Measurements from ENCODE around the gene CLEC4F. TPM values are rescaled to one million over a fixed set of nuclear protein-coding genes. Genes with fewer than 3 reads are reported as not detected.

The CLEC4F gene
- total RNA-seq, 1 donor from 2014 or later: not detected

DNA sequence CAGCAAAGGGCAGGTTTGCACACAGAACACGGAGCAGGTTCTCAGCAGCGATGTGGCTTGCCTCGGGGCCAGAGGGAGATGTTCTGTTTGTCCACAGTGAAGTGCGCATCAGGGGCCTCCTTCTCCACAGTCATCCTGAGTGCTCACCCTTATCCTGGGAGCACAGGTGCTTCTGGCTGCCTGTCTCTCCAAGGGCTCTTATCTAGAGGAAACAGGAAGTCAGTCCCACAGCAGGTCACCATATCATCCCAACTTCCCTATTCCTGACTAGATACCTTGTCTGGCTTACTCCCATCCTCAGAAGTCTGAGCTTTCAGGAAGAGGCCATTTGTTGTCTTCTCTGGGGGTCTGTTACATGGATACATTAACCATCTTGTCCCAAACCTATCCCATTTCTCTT, 15.2 kb upstream of the CLEC4F start, which contains the start of gene CD207:
CD207 (minus strand) TSS at position 174 of the 400 bp plus-strand sequence; CDS start at position 134, 40 bp downstream.
- Histone ChIP-seq H3K27me3 (no peaks in the 10 kb centered on the region), H3K36me3 (no peaks in the 10 kb centered on the region), H3K27ac (no peak within 1 kb of the TSS), H3K4me3 (no peak within 1 kb of the TSS), H3K9me3 (no peaks in the 10 kb centered on the region), H3K4me1 (no peaks in the 10 kb centered on the region)
- DNase-seq (ENCODE audit: low spot score in 2 of 2): no peak
- TF ChIP-seq, protein P1, sequence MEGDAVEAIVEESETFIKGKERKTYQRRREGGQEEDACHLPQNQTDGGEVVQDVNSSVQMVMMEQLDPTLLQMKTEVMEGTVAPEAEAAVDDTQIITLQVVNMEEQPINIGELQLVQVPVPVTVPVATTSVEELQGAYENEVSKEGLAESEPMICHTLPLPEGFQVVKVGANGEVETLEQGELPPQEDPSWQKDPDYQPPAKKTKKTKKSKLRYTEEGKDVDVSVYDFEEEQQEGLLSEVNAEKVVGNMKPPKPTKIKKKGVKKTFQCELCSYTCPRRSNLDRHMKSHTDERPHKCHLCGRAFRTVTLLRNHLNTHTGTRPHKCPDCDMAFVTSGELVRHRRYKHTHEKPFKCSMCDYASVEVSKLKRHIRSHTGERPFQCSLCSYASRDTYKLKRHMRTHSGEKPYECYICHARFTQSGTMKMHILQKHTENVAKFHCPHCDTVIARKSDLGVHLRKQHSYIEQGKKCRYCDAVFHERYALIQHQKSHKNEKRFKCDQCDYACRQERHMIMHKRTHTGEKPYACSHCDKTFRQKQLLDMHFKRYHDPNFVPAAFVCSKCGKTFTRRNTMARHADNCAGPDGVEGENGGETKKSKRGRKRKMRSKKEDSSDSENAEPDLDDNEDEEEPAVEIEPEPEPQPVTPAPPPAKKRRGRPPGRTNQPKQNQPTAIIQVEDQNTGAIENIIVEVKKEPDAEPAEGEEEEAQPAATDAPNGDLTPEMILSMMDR (IDR thresholded peaks at IDR 0.05): no peak
- intact Hi-C loops (cut with DNase I): no loop called here

GRCh38 chr2:70834881-70835280, 14.5 kb upstream of the CLEC4F start:
- Histone ChIP-seq H3K4me3 (no peak overlapping the region), H3K4me1 (no peaks in the 10 kb centered on the region), H3K9me3 (no peaks in the 10 kb centered on the region), H3K27me3 (no peaks in the 10 kb centered on the region), H3K36me3 (no peaks in the 10 kb centered on the region), H3K27ac (no peak overlapping the region)
- DNase-seq (ENCODE audit: low spot score in 2 of 2): no peak
- intact Hi-C loops (cut with DNase I): no loop called here
- TF ChIP-seq, protein P1 (IDR thresholded peaks at IDR 0.05): no peak

DNA sequence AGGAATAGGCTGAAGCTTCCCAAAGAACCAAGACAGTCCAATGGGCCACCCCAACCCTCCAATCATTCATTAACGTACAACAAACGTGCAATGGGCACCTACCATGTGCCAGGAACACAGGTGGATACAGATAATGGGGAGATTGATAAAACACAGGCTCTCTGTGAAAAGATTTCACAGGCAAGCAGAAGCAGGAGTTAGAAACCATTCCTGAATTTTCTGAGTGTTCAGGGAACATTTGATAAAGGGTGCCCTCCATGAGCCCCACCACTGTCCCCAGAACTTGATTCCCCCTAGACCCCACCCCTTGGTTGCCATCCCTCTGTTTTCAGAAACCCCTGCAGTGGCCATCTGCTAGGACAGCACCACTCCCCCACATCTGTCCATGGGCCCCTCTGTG, 13.7 kb upstream of the CLEC4F start:
- intact Hi-C loops (cut with DNase I): no loop called here
- no peaks in the 10 kb centered on the region for H3K9me3 ChIP-seq
- H3K27ac ChIP-seq: no peak overlapping the region
- H3K4me1 ChIP-seq: no peaks in the 10 kb centered on the region
- H3K36me3 ChIP-seq: no peaks in the 10 kb centered on the region
- TF ChIP-seq, protein P1 (IDR thresholded peaks at IDR 0.05): no peak
- H3K4me3 ChIP-seq: no peak overlapping the region
- DNase-seq (ENCODE audit: low spot score in 2 of 2): no peak
- H3K27me3 ChIP-seq: no peaks in the 10 kb centered on the region

DNA sequence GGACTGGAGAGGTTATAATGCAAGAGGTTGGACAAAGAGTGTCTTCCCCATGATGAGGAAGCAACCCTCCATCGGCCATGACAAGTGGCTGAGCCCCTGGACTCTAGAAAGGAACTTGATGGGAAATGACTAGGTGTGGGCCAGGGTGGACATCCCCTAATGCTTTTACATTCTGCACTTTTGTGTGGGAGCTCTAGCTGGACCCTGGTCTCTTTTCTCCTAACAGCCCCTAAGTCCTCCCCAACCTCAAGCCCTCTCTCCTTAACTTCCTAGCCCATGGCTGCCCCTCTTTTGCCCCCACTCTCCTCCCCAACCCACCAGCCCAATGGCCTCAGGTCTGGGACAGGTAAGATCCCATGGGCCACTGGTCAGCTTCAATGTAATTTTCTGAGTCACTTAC, 12.8 kb upstream of the CLEC4F start:
- Histone ChIP-seq H3K27ac (no peak overlapping the region), H3K27me3 (no peaks in the 10 kb centered on the region), H3K4me1 (no peaks in the 10 kb centered on the region), H3K9me3 (no peaks in the 10 kb centered on the region), H3K4me3 (no peak overlapping the region), H3K36me3 (no peaks in the 10 kb centered on the region)
- TF ChIP-seq, protein P1 (IDR thresholded peaks at IDR 0.05): no peak
- DNase-seq (ENCODE audit: low spot score in 2 of 2): no peak
- intact Hi-C loops (cut with DNase I): no loop called here

DNA sequence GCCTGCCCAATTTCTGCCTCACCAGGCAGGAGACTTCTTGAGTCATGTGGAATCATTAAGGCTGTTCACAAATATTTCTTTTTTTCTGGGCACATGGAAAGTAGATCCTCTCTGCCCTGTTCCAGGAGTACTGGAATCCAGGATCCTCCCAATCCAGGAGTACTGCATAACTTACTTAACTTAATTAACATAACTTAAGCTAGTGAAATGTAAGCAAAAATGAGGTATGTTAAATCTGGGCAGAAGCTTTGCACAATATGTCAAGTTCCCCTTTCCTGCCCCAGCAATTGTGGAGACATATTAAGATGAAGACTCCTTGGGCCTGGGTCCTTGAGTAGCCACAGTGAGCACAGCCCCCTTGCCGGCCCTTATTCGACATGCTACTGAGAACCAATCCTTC, 12.0 kb upstream of the CLEC4F start:
- no peak for DNase-seq (ENCODE audit: low spot score in 2 of 2)
- intact Hi-C loops (cut with DNase I): no loop called here
- Histone ChIP-seq H3K4me3 (no peak overlapping the region), H3K36me3 (no peaks in the 10 kb centered on the region), H3K9me3 (no peaks in the 10 kb centered on the region), H3K27ac (no peak overlapping the region), H3K4me1 (no peaks in the 10 kb centered on the region), H3K27me3 (no peaks in the 10 kb centered on the region)
- TF ChIP-seq, protein P1 (IDR thresholded peaks at IDR 0.05): no peak

DNA sequence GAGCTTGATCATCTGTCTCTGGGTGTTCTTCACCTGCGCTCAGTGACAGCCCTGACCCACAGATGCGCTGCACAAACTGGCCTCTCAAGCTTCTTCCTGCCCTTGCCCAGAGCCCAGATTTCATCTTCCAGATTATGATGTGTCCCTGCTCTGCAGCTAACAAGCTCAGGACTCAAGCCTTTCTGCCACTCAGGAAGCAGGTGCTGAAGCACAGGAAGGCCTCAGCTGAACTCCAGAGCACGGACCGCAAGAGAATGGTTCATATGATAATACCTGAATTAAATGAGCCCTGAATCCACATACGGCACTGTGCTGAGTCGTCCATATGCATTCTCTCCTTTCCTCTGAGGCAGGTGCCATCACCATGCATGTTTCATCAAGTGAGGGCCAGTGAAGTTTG, 11.5 kb upstream of the CLEC4F start:
- Histone ChIP-seq H3K36me3 (no peaks in the 10 kb centered on the region), H3K27me3 (no peaks in the 10 kb centered on the region), H3K4me1 (no peaks in the 10 kb centered on the region), H3K4me3 (no peak overlapping the region), H3K27ac (no peak overlapping the region), H3K9me3 (no peaks in the 10 kb centered on the region)
- intact Hi-C loops (cut with DNase I): no loop called here
- TF ChIP-seq, protein P1 (IDR thresholded peaks at IDR 0.05): no peak
- no peak for DNase-seq (ENCODE audit: low spot score in 2 of 2)

Data from ascending aorta (tissue), 2 donors.